GM11168 (cell line): ENCODE measurements around the gene CORO1C.
"Not testable (repeated sequence)": the region's sequence is repeated elsewhere in the genome, so short reads cannot be mapped to it uniquely, and the experiment has no call there.

Experiments
- in situ Hi-C: fragments of 300-500 bp; cut with MboI; formaldehyde crosslinking; loops from one replicate; pipeline ENCODE4 v1.12.0; 2022; ENCODE audit warnings: low sequenced_read_pairs; ENCODE audit not compliant: unreplicated experiment

The CORO1C gene

GRCh38 chr12:108638997-108639822 is 92.1 kb downstream of the CORO1C start:
- in situ Hi-C loops, result no loop called here

DNA sequence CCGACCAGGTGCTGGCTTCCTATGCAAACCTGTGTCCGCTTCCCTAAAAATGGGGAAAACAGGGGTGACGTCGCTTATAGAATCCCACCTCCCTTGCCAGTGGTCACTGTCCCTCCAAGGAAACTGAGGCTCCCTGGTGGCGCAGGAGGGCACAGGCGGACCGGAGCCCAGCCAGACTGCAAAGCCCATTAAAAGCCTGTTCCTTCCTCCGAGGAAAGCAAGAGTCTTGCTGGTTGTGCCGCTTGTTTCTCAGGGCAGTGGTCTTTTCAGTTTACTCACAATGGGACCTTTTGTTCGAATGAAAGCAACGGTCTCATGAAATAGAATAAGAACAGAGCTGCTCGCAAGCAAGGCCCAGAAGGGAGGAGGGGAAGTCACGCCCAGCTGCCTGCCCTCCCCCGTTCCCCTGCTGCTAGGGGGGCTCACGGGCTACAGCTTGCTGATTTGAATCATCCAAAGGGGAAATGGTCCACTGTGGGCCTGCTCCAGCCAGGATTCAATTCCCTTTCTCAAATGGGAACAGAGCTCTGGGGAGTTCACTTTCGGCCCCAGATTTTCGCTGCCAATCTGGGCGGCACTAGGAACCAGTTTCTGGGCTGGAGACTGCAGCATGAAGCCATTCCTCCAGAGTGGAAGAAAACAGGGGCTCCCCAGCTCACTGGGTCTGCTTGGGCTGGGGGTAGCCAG is 93.0 kb downstream of the CORO1C start:
- in situ Hi-C loops, result no loop called here

GRCh38 chr12:108637222-108637971 is 93.9 kb downstream of the CORO1C start:
- in situ Hi-C loops, result no loop called here

DNA sequence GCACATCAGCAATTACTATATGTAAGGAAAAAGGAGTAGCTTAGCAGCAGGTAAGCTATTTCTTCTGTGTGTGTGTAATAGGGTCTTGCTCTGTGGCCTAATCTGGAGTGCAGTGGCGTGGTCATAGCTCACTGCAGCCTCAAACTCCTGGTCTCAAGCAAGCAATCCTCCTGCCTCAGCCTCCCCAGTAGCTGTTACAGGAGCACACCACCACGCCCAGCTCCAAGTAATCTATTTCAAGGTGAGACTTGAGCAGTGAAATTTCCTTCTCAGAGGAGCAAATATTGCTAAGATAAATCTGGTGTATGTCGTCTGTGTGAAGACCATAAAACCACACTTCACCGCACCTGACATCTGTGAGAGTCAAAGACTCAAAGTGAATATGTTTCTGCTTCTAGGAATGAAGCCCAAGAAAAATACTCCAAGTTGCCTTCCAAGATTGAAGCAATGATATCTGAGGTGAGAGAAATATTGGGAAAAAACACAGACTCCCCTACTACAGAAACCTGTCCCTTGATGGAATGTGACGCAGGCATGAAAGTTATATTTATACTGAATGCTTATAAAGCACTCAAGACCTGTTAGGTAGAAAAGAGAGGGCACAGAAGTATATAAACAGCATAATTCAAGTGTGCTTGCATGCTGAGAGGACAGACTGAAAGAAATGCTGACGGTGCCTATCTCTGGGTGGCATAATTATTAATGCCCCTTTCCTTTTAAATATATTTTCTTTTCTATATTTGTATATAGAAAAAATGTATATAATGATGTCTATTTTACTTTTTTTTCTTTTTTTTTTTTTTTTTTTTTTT is 95.1 kb downstream of the CORO1C start:
- in situ Hi-C loops, result no loop called here

- in situ Hi-C loops, result no loop called here
Observed at GRCh38 chr12:108635201-108635996, 95.9 kb downstream of the CORO1C start.

DNA sequence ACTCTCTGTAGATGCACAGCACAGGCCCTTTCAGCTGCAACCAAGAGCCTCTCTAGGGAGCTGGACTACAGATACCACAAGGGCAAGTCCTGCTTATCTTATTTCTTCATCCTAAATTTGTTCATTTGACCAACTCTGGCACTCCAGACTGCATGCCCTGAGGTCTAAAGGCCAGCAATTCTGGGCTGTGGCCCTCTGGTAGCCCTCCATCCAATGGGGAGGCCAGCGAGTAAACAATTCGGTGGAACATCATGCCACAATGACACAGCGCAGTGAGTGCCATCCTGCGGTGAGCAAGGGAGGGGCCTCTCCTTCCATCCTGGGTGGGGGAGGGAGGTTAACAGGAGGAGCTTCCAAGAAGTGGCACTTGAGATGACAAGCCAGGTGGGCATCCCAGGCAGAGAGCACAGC is 97.0 kb downstream of the CORO1C start:
- in situ Hi-C loops, result no loop called here

DNA sequence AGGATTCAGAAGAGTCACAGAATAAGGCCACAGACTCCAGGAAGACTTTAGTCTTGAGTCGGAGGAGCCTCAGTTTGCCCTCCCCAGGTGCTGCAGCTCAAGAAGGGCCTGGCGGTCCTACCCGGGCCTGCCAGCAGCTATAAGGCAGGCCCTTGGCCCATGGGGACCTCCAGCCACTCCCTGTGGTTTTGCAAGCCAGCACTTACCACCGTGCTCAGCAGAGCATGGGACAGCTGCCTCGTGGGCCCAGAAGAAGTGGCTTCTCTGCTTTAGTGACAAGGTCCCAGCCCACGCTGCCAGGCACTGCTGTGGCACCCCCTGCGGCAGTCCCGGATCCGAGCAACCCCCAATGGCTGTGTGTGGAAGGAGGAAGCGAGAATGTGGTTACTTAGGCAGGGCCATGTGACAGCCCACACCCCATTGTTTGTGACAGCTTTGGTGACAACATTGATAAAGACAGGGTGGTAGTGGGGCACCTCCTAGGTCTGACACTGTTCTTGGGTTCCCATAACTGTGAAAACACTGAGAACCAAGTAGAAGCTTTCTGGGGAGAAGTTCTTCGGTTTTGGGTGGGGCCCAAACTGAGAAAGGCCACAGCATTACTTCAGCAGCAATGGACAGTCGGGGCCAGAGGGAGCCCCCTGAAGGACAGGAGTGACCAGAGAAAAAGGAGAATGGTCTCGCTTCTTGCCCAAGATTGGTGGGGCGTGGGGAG is 97.6 kb downstream of the CORO1C start, which contains the start of gene SELPLG:
TSS of gene SELPLG (minus strand) at position 361 of the 715 bp plus-strand sequence. CDS start 9,587 bp downstream, outside the sequence.
- in situ Hi-C loops, result no loop called here

GRCh38 chr12:108633081-108633533 is 98.2 kb downstream of the CORO1C start:
- in situ Hi-C loops, result no loop called here

- in situ Hi-C loops, result not testable (repeated sequence)
Observed at GRCh38 chr12:108631261-108631660, 100.1 kb downstream of the CORO1C start.

- in situ Hi-C loops, result no loop called here
Observed at GRCh38 chr12:108630481-108631207, 100.7 kb downstream of the CORO1C start.

DNA sequence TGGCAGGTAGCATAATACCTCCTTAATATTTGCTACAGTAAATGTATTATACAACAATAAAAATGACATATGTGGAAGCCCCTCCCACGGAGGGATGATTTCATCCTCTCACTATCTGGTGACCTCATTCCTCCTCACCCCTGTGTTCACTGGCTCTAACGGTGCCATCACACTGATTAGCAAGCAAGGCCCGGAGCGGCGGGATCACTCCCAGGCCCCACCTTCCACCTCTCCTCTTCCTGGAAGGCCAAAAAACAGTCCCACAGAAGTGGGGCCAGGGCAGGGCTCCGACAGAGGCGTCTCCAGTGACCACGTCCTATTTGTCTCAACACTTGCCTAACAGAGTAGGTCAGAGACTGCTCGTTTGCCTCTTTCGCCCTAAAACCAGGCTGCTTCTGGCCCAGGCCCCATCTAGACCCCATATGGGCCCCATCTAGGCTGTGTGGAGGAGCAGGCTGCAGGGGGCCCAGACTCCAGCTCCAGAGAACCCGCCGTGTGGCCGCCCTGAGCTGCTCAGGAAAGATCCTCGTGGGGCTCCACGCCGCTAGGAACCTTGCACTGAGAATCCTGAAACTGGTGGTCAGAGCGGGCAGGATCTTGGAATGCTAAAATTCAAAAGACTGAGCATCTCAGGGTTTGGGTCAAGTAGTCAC is 101.4 kb downstream of the CORO1C start:
- in situ Hi-C loops, result no loop called here

GRCh38 chr12:108629151-108629550 is 102.2 kb downstream of the CORO1C start:
- in situ Hi-C loops, result no loop called here

DNA sequence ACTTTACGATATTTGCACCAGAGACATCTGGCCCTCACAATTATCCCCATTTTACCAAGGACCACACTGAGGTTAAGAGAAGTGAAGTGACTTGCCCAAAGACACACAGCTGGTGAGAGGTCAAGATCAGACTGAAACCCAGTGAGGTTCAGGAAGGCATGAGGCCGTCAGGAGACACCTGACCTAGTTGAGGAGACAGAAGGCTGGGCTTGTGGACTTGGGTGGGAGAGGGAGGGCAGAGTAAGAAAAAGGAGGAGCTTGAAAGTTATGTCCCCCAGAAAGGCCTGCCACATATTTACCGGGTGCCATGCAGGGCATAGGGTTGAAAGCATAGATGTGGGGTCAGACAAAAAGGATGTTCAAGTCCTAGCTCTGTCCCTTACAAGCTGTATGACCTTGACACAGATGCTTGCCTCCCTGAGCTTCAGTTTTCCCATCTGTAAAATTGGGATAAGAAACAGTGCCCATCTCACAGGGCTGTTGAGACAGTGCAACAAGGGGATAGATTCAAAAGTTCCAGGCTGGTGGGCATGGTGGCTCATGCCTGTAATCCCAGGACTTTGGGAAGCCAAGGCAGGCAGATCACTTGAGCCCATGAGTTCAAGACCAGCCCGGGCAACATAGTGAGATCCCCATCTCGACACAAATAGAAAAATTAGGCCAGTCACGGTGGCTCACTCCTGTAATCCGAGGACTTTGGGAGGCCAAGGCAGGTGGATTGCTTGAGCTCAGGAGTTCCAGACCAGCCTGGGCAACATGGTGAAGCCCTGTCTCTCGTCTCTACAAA is 104.0 kb downstream of the CORO1C start:
- in situ Hi-C loops, result no loop called here

GRCh38 chr12:108625228-108625627 is 106.1 kb downstream of the CORO1C start:
- in situ Hi-C loops, result no loop called here

DNA sequence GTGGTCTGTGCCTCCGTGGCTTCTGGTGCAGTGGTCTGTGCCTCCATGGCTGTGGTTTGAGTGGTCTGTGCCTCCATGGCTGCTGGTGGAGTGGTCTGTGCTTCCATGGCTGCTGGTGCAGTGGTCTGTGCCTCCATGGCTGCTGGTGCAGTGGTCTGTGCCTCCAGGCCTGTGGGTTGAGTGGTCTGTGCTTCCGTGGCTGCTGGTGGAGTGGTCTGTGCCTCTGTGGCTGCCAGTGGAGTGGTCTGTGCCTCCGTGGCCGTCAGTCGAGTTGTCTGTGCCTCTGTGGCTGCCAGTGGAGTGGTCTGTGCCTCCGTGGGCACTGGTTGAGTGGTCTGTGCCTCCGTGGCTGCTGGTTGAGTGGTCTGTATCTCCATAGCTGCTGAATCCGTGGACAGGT is 107.7 kb downstream of the CORO1C start:
- in situ Hi-C loops, result no loop called here

GRCh38 chr12:108622921-108623514 is 108.3 kb downstream of the CORO1C start:
- in situ Hi-C loops, result no loop called here
